Measurements from ENCODE around the gene TTC7B.

- TF ChIP-seq REST (IDR thresholded peaks at IDR 0.05; ENCODE audit: insufficient read depth in 1 of 2, low read depth in 2 of 2, low read length in 2 of 2) (no peak), POLR2AphosphoS5 (IDR thresholded peaks at IDR 0.05; ENCODE audit: low read depth, low read length) (no peak), TAF1 (IDR thresholded peaks at IDR 0.05; ENCODE audit: borderline replicate concordance, insufficient read depth, low read length) (no peak), SIN3A (IDR thresholded peaks at IDR 0.05; ENCODE audit: borderline replicate concordance, insufficient read depth, low read length) (no peak), FOXP2 (optimal IDR thresholded peaks at IDR 0.05; ENCODE audit: borderline replicate concordance, extremely low read depth, extremely low read length, insufficient read depth) (no peak)
Measured at GRCh38 chr14:90839889-90840266, 23.6 kb upstream of the TTC7B start.
